ELF-1 (cell line): Measurements from ENCODE around the gene USP53.
"Not testable (repeated sequence)": the region's sequence is repeated elsewhere in the genome, so short reads cannot be mapped to it uniquely, and the experiment has no call there.

Experiments used
- DNase-seq: peaks from one replicate; pipeline ENCODE4 v3.0.0-alpha.2; 2016; ENCODE audit warnings: low read depth, low spot score

The USP53 gene

DNA sequence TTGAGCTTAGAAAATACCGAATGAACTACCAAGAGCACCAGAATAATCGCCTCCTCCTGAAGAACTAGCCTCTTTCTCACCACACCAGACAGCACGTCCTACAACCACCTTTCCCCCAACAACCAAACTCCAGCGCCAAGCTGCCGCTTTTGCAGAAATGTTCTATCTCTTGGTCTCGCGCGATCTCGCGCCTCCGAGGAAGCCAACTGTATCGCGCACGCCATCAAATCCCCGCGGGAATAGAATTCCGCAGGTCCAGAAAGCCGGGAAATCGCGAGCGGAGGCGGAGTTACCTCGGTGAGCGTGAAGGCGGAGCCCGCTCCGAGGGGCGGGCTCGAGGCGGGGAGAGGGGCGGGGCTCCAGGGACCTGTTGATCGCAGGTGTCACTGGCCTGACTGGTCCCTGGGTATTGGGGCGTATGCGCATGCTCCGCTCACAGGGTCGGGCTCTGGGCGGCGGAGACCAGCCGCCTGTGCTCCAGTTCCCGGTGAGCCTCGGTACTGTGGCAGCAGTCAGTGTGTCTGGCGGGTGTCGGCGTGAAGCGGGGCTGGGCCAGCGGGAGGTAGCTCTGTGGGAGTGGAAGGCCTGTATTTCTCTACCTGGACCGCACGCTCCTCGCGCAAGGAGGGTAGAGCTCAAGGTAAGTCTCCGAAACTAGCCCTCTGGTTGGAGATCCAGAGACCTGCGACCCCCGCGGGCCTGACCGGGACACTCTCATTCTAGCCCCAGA lies at the start of gene USP53:
TSS of gene USP53 (plus strand) at position 480 of the 730 bp plus-strand sequence. CDS start 27,047 bp downstream, outside the sequence.
- peak; percentile 99 for DNase-seq

GRCh38 chr4:119165767-119166166 lies 46.7 kb upstream of the USP53 start:
- DNase-seq: no peak

- no peak for DNase-seq
Observed at GRCh38 chr4:119170195-119170594, 42.3 kb upstream of the USP53 start.

GRCh38 chr4:119172223-119172622 lies 40.3 kb upstream of the USP53 start:
- no peak for DNase-seq

GRCh38 chr4:119173729-119174361 lies 38.7 kb upstream of the USP53 start:
- not testable (repeated sequence) for DNase-seq

DNA sequence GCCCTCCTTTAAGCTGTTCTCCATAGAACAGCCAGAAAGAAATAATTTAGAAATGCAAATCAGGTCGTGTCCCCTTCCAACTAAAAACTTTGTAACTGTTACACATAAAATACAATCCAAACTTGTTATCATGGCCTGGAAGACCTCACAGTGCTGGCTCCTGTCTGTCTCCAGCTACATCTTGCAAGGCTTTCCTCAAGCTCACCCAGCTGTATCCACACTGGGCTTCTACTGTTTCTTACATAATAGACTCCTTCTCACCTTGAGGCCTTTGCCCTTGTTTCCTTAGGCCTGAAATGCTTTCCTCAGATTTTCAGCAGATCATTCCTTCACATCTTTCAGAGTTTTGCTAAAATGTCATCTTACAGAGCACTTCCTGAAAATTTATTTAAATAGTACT lies 33.5 kb upstream of the USP53 start:
- DNase-seq: no peak

DNA sequence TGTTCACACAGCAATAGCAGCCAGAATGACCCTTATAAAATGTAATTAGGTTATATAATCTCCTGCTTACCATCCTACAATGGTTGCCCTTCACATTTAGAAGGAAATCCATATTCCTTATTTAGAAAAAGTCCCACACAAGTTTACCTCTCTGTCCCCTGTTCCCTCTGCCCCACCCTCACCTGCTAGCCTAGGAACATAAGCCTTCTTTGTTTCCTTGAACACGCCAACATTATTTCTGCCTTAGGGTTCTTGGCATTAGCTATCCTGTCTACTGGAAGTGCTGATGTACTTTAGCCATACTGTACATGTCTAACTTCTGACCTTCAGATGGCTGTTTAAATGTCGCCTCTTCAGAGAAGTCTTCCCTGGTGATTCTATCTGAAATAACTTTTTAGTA lies 28.4 kb upstream of the USP53 start:
- DNase-seq: no peak

DNA sequence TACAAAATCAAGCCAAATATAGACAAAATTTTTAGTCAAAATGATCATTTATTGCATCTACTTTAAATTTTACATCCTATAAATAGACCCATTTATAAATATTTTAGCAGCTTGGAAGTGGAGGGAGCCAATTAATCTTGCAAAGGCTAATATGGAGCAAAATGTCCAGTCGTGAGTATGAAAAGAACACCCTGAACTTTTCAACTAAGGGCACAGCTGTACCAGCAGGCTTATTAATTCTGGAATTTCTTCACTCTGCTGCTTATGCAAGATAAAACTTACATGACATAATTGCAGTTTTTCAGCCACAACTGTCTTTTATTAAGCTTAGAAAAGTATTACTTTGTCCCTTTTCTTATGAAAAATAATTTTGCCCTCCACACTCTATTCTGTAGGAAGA lies 22.9 kb upstream of the USP53 start:
- DNase-seq: no peak

- no peak for DNase-seq
Observed at GRCh38 chr4:119190354-119190753, 22.2 kb upstream of the USP53 start.

DNA sequence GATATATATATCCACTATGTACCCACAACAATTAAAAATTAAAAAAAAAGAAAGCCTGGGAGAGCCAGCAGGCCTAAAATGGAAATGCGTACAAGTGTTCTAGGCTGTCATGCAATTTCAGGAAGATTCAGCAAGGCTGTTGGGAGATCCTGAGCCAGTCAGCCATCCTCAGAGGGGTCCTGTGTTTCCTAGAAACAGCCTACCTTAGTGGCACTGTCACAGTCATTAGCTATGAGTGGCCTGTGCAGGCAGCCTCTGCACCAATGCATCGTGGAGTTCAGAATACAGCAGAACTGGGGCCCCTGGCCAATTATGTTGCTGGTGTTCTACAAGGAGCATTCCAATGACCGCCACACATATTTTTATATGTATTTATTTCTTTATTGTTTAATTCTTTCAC lies 21.0 kb upstream of the USP53 start:
- no peak for DNase-seq

GRCh38 chr4:119197772-119198212 lies 14.7 kb upstream of the USP53 start:
- no peak for DNase-seq

DNA sequence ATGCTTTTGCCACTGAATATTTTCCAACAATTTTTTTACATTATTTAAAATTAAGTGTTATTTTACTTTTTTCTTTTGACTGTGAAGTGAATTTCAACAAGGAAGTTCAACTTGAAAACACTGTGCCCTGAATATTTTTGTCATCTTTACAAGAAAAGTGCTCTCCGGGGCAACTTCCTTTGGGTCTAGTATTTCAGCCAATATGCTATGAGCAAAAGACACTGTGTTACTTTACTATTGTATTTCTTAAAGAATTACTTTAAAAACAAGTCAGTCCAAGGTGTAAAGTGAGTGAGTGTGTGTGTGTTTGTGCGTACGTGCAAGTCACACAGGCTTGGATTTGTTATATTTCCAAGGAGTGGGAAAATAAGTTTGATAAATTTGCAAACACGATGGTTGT lies 7.6 kb upstream of the USP53 start:
- DNase-seq: no peak

GRCh38 chr4:119205690-119206089 lies 6.8 kb upstream of the USP53 start:
- no peak for DNase-seq

- DNase-seq: no peak
Observed at GRCh38 chr4:119206178-119206577, 6.3 kb upstream of the USP53 start.

GRCh38 chr4:119207051-119207450 lies 5.5 kb upstream of the USP53 start:
- no peak for DNase-seq

DNA sequence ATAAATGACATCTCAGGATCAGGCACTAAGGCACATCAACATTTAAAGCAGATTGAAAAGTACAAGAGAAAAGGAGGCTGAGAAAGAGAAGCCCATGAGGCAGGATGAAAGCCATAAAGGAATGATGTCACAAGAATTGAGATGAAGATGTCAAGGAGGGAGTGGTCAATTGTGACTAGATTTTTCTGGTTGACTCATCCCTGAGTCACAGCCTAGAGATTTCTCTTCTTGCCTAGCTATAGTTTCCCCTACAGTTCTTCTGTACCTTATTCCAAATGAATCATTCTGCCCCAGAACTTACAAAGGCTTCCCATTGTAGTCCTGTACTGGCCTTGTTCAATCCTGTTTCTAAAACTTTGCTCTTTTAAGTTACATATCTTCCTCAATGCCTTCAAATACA lies 3.4 kb upstream of the USP53 start:
- DNase-seq: no peak

DNA sequence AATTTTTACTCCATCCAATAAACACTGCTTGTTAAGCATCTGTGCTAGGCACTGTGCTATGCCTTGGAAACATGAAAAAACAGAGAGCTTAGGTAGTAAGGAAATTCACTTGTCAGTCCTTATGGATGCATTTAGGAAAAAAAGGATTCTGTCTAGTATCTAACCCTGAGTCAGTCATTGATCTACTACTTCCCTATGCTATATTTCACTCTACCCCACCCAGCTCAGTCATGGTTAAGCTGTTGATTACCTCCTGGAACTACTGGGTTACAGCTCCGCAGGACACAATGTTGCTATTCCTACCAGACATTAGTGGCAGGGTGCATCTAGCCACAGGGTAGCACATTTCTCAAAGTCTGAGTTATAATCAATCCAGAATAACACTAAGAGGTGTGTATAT lies 2.9 kb upstream of the USP53 start:
- DNase-seq: no peak

- DNase-seq: no peak
Observed at GRCh38 chr4:119210775-119211174, 1.7 kb upstream of the USP53 start.

DNA sequence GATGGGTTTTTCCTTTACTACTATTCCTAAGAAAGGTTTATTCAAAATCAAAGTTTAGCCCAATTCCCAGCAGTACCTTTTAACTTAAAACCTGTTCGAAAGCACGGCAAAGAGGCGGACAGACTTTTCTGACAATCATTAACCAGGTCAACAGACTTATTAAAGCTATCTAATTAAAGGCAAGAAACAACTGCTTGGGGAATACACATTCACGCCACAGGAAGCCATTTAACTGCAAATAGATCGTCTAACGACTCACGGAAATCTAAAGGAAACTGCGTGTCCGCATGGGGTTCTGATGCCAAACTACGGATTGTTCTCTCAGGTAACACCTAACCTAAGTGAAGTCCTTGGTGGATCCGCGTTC lies 663 bp upstream of the USP53 start:
- DNase-seq: no peak

- DNase-seq: peak; percentile 96
Observed at GRCh38 chr4:119212964-119213606, 572 bp downstream of the USP53 start.

- DNase-seq: no peak
Observed at GRCh38 chr4:119218093-119218492, 5.6 kb downstream of the USP53 start.

- DNase-seq: no peak
Observed at GRCh38 chr4:119221412-119221811, 8.9 kb downstream of the USP53 start.

- DNase-seq: no peak
Observed at GRCh38 chr4:119227690-119228089, 15.2 kb downstream of the USP53 start.
